SIG-M5 (cell line): Measurements from ENCODE around the gene DPH3.
"Not testable (repeated sequence)": the region's sequence is repeated elsewhere in the genome, so short reads cannot be mapped to it uniquely, and the experiment has no call there.

Experiments
- DNase-seq: peaks from one replicate; lab custom pipeline; 2025; lab: John Stamatoyannopoulos, UW

Gene DPH3

DNA sequence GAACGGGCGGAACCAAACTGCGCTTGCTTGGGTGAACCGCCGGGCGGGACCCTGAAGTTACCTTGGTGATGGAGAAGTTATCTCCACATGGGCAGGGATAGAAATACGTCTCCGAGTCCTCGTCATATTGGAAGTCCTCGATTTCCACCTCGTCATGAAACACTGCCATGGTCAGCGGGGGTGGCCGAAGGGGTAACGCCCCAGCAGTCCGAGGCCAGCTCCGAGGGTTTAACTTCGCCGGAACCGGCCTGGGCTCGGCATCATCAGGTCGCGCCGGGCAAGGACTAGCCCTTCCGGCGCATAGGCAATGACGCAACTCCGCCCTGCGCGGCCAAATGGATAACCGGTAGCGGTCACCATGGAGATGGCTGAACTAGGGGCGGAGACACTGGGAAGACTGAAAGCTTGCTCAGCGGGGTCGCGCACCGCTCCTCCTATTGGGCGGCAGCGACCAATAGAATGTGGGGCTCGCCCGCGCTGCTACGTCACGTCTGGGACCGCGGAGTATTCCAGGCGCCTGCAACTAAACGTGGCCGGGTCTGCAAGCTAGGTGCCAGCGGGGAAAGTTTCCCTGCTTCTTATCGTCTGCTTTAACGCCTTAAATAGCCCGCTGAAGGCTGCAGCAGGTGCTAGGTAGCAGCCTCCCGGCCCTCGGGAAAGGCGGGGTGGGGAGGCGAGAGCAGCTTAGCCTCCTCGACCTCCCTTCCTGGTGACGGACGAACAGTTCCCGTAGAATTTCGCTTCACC, at the start of gene DPH3, which contains the start of gene OXNAD1:
Gene DPH3, minus strand, starts transcription at position 236 of the 747 bp plus-strand sequence. Its CDS starts 67 bp downstream, at position 169.
Gene OXNAD1, plus strand, starts transcription at position 505 of the 747 bp plus-strand sequence. CDS start 5,741 bp downstream, outside the sequence.
- DNase-seq = peak; percentile 94

DNA sequence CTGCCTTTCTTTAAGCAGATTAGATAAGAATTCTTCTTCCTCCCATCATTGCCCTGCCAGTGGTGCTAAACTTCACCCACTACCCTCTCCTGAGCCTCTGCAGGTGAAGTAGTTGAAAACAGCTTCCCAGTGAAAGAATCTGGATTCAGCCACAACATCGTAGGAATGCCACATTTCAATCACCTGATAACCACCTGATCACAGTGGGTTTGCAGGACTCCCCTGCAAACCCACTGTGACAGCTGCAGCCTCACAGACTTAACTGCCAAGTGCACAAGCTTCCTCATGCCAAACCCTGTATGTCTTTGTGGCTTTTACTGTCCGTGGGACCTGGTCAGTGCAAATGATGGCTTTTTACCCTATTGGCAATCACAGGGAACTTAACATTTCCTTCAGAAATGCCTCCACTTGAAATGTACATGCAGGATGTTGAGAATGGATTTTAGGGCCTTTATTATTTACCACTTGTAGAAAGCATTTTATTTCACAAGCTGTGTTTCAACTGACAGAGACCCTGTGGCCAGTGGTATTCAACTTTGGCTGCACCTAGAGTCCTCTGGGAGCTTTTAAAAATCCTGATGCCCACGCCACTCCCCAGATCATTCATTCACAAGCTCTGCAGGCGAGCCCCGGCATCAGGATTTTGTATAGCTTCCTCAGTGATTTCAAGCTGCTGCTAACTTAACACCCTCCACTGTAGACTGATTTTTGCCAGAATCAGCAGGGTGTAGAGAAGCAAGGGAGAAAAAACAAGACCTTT, 49.3 kb upstream of the DPH3 start:
- no peak for DNase-seq

DNA sequence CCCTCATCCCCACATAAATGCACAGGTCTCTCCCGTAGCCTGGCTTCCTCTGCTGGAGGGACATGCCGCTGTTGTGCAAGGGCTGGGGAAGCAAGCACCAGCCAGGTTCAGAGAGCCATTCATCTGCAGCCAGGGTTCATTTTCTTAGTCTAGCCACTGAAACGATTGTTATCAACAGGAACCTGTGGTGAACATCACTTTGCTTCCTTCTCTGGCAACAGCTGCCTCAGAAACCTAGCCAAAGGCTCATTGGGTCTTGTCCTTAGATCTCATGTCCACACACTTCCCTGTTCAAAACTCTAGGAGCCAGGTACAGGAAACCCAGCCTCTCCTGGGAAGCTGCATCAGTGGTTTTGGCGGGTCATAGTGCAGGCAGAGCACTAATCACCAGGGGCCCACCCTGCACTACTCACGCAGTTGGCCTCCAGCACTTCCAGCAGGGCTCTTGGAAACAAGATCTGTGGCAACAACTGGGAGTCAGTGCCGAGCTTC, 47.3 kb upstream of the DPH3 start:
- DNase-seq = peak; percentile 14

DNA sequence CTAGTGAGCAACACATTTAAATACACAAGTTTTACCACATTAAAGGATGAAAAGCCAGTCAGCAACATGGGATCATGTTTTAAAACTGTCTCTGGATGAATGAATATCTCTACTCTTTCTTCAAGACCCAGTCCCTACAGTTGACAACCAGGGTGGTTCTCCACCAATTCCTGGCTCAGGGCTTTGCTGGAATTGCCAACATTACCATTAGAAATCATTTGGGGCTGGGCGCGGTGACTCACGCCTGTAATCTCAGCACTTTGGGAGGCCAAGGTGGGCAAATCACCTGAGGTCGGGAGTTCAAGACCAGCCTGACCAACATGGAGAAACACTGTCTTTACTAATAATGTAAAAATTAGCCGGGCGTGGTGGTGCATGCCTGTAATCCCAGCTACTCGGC, 45.7 kb upstream of the DPH3 start:
- DNase-seq = not testable (repeated sequence)

DNA sequence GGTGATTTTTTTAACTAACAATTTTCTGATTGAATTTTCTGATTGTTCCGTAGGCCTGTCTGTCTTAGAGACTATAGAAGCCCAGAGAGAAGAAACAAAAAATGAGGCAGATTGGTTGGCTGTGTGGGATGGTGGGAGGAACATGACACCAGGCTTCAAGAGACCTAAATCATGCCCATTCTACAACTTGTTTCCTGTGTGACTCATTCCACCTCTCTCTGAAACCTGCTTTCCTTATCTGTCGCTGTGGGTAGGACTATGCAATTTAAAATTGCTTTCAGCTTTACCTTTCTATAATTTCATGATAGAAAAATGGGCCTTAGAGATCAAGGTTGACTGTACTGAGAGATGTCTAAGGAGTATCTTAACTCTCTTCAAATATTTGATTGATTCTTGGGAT, 44.8 kb upstream of the DPH3 start:
- no peak for DNase-seq

DNA sequence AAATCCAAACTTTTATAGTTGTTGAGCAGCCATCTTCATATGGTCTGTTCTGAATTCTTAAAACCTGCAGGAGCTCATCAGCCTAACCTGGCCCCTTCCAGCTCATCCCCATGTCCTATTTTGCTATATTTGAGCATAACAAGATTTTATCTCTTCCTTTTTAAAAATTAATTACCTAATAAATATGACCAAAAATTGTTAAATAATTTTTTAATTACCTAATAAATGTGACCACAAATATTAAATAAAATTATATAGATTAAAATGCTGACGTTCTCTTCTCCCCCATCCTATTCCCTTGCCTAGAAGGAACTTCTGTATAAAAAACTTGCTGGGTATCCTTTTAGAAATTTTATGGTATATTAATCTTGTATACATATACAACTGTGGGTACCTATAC, 44.0 kb upstream of the DPH3 start:
- DNase-seq = no peak

DNA sequence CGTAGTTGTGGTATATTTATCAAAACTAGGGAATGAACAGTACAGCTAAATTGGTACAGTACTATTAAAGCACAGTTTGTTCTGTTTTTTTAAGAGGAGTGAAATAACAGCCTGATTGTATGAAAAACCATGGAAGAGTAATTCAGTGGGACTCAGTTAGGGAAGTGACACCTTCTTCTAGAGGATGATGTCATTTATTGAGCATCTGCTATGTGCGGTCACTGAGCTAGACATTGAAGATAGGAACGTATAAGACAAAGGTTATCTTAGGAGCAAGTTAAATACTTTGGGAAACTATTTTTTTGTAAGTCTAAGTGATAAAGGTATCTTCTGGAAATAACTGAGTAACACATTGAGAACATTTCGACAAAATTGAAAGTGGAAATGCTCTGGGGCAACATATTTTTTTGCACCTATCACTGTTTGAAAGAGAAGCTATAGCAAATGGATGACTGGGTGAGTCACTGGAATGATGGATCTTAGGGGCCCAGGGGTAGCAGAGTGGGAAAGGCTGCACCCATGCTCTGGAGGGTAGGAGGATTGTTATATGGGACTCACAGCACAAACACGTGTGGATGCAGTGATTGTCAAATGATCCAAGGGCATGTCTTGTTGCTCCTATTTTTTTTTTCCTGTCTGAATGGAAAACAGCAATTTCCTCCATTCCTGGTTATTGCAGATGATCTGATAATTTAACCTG, 43.2 kb upstream of the DPH3 start:
- DNase-seq = no peak

DNA sequence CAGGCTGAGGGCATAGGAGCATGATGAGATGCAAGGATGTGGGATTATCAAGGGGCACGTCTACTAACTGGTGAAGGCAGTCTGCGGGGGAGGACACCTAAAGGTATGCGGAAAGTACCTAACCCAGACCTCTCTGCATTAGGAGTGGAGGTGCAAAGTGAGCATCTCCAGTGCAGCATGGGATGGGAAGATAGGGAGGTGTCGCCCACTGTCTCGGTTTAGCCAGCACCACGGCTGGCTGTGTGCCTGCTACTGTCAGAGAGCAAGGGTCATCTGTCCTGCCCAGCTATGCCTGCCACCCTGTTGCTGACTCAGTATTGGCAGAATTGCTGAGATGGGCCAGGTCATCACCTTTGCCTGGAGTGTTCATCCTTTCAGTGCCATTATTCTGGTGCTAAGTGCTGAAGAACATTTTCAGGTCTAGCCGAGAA, 40.4 kb upstream of the DPH3 start:
- no peak for DNase-seq

DNA sequence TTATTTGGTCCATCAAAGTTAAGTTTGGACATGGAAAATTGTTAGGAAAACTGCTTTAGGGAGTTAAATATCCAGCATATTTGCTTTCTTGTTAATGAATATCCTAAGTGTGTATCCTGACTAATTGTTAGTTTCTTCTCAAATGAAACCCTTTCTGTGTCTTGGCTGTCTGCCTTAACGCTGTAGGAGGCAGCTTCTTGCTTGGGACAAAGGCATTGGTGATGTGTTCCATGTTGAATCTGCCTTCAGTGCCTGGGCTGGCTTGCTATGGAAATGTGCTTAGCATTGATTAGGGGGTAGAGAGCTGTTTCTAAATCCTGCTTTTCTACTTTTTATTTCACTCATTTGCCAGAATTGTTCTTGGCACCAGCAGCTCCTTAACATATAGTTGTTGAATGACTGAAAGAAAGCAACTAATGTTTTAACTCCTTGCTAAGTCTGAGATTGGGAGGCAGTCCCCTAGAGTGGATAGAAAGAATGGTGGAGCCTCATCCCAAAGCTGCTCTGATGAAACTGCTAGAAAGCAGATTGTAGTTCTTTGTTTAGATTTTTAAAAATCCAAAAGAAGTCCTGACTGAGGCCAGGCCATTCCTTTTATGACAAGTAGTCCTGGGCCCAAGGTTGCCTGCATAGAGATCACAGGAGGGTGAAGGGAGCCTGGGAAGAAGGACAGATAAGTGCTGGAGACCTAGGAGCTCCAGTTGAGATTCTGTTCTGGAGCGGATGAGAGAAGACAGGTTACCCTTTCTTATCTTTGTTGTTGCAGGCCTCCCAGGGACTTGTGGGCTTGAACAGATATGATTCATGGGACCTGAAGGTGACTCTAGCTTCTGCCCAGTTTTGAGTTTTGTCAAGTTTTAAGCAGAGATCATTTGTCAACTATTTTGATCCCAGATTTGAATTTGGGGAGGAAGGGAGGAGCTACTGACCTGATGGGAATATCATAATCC, 39.6 kb upstream of the DPH3 start:
- DNase-seq = no peak

DNA sequence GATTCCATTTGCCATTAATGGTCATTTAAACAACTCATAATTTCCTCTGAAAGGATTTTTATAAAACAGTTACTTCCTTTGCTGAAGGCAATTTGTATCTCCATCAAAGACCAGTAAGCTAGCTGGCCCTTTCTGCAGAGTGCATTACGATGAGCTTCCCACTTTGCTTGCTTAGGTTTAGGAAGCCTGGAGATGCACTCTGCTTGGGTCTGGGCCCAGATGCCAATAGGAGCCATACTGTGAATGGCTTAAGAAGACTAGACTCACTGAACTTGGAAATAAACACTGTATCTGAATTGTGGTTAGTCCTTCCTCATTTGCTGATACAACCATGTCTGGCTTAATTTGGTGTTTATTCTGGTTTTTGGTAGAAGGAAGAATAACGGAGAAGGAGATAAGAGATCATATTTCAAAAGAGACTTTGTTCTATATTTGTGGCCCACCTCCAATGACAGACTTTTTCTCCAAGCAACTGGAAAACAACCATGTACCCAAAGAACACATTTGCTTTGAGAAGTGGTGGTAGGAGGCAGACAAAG, 38.4 kb upstream of the DPH3 start:
- DNase-seq = no peak

DNA sequence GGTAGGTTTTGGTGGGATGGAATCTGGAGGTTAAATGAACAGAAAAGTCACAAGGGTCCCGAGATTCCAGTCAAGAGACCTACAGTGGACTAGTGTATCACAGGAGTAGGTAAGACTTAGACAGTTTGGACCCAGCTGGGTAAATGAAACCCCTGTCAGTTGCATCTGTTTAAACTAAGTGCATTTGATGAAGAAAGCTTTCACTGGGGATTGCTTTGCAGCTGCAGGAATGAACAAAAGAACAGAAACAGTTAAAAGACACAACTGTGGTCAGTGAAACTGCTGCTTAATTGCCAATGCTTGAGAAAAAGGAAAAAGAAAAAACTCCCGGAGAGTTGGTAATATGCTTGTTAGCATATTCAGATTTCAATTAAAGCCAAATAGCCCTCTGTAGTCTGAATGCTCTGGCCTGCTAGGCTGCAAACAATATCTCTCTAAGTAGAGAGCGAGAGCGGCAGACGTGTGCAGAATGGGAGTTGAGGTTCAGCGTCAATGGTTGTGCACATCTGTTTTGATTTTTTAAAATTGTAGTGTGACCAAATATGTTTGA, 37.4 kb upstream of the DPH3 start:
- no peak for DNase-seq

DNA sequence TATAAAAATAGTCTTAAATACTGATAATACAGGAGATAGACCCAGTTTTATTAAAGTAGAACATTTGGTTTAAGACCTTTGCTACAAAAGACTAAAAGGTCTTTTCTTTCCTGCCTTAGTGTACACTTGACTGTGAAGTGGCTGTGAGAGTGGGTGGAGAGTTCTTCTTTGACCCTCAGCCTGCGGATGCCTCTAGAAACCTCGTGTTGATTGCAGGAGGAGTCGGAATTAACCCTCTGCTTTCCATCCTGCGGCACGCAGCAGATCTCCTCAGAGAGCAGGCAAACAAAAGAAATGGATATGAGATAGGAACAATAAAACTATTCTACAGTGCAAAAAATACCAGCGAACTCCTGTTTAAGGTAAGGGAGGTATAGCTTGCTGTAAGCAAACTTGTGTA, 36.8 kb upstream of the DPH3 start:
- DNase-seq = no peak

DNA sequence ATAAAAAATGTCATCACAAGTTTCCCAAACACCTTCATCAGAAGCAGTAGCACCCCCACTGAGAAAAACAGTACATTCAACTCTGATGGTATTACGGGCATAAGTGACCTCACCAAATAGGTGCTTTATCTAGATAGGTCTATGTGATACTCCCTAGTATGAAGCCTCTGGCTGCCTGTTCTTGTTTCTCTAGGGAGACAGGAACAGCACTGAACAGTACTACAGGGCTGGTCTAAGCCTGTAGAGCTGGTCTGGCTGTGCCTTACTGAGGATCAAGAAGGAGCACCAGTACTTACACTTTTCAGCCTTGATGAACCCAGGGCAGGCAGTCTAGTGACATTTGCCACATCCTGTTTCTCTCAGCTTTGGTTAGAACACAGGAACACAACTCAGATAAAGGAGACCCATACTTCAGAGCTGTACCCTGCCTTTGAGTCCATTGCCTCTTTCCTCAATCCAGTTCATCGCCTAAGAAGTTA, 36.2 kb upstream of the DPH3 start:
- DNase-seq = no peak

DNA sequence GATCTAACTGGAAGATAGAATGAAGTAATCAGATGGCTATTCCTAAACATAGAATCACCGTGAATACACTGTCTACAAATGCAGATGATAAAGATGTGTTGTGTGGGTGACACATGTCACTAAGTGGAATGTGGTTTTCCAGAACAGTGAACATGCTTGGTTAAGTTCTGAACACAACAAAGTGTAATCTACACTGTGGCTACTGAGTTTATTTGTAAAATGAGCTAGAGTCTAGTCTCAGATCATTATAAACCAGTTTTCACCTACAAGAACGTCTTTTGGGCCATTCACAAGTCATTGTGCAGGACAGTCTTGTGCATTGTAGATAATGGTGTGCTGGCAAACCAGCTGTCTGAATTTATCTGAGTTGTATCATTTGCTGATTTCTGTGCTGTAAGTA, 35.6 kb upstream of the DPH3 start:
- no peak for DNase-seq

DNA sequence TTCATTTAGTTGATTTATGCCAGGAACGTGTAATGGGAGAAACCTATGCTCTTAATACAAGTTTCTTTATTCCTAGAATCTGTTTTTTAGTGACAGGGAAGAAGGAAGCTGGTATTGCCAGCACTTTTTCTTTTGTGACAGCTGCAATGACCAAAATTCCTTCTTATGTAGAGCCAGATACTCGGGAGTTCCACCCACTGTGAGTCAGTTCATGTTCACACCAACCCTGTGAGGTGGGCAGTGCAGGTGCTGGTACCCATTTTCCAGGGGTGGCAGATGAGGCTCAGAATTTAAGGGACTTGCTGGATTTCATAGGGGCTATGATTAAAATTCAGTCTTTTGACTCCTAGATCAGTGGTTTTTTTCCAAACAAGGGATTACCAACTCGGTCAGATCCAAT, 35.0 kb upstream of the DPH3 start:
- DNase-seq = no peak

DNA sequence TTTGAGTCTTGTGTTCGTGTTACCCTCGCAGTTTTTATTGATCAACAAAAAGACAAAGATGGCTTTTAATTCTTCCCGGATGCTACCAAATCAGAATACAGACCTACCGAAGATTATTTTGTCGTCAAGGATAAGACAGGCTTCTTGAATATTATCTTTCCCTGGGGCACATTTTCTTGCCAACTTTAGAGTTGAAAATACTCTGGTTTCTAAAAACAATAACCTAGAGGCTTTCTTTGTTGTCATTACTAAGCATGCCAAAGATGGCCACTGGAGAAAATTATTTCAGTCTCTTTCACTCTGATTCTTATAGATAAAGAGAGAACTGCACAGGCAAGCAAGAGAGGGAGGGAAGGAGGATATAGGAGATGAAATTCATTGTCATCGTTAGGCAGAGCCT, 34.1 kb upstream of the DPH3 start:
- no peak for DNase-seq

DNA sequence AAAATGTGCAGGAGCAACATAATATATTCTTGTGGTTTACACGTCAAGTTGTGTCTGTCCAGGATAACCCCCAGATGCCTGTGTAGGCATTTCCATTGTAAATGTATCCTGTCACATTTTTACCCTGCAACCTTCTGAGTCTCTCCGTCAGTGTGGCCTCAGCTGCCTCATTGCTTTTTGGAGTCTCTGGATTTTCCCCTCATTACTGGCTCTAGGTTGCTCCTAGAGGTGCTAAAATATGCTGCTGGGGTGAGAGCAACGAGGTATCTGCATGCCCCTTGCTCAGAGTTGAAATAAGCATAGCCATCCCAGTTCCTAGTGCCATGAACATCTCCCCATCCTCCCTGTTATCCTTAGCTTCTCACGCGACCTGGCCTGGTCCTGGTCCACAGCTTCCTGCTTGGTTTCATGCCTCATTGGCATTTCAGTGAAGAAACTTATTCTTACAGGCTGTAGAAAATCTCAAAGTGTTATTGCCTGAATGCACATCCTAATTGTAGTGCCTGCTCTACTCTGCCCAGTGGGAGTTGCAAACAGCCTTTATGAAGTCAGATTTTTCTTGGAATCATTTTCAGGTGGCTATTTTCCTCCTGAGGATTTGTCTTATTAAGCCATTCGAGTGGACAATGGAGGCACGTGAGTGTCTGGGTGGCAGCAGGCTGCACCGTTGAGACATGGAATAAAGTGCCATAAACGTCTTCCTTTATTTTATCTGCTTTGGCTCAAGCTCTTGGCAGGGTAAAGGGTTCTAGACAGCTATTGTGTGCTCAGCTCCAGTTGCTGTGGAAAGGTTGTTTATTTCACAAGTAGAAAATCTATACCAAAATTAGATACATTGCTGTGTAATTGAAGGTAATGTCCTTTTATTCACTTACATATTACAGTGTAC, 33.5 kb upstream of the DPH3 start:
- no peak for DNase-seq

DNA sequence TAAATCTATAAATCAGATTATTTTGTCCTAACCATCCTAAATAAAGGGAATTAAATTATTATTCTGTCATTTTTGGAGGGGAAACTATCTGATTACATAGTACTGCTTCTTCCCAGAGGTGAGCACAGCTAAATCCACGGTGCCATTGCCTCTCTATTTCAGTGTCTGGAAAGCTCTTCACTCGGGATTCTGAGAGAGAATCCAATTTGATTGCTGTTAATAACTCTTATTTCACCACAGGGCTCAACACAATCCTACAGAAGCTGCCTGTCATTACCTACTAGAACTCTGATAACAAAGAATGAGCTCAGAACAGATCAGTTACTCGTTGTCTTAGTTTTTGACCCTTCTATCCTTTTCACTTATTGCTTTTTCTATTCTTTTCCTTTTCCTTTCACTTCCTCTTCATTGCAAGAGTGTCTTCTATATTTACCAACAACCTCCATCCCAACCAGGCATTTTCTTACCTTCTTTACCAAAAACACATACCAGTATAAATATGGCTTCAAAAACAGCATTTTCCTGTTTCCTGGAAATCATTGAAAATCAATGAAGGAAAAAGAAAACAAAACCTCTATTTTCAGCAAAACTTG, 30.7 kb upstream of the DPH3 start:
- DNase-seq = no peak

DNA sequence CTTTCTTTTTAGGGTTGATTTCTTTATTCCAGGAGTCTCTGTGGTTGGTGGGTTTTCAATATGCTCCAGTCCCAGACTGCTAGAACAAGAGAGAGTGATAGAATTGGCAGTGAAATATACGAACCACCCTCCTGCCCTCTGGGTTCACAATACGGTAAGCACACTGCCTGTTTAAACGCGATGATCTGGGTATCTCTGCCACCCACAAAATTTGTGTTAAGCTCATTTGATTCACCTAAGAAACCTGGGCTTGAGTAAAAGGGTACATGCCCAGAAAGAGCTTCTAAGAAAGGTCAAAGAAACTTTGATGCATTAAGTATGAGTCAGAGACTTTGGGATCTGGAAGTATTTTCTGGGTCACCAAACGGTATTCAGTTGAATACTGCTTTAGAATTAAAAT, 30.1 kb upstream of the DPH3 start:
- no peak for DNase-seq
